GM19372 (cell line): Measurements from ENCODE around the gene PPM1M.

ENCODE experiments used
- ATAC-seq: cut with Tn5 transposase; IDR thresholded peaks from one replicate; pipeline ENCODE4 v1.9.1; 2021; ENCODE audit warnings: mild to moderate bottlenecking, low read depth, moderate library complexity; ENCODE audit not compliant: unreplicated experiment

The PPM1M gene

GRCh38 chr3:52213901-52214300 lies 31.7 kb upstream of the PPM1M start:
- no peak for ATAC-seq

GRCh38 chr3:52215351-52215750 lies 30.2 kb upstream of the PPM1M start:
- ATAC-seq = no peak

GRCh38 chr3:52216585-52217408 lies 28.8 kb upstream of the PPM1M start:
- ATAC-seq = no peak

DNA sequence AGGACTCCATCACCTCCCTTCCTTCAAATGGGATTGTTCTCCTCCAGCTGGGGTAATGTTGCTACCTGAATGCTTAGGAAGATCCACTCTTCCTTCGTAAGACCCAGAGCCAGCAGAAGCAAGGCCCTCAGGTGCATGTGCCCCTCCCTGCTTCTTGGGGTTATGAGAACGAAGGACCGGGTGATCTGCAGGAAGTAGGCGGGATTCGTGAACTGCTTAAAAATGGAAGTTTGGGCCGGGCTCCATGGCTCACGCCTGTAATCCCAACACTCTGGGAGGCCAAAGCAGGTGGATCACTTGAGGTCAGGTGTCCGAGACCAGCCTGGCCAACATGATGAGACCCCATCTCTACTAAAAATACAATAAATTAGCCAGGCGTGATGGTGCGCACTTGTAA lies 28.2 kb upstream of the PPM1M start:
- ATAC-seq = no peak

DNA sequence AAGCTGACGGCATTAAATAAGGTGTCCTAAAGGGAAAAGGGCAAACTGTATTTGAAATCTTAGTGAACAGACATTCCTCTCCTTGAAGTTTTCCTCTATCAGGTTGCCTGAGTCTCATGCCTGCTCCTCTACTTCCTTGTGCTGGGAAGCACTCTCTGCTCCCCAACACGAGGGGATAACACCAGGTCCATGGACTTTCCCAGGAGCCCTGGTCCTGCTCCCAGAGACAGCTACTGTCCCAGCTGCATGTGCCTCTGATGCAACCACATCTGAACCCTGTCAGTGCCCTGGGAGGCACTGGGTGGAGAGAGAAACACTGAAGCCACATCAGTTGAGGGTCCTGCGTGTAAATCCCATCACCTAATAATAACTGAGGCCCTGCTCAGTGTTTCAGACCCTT lies 27.5 kb upstream of the PPM1M start:
- ATAC-seq = no peak

- no peak for ATAC-seq
Measured at GRCh38 chr3:52218454-52218853, 27.1 kb upstream of the PPM1M start.

GRCh38 chr3:52218937-52219650 lies 26.5 kb upstream of the PPM1M start:
- no peak for ATAC-seq

DNA sequence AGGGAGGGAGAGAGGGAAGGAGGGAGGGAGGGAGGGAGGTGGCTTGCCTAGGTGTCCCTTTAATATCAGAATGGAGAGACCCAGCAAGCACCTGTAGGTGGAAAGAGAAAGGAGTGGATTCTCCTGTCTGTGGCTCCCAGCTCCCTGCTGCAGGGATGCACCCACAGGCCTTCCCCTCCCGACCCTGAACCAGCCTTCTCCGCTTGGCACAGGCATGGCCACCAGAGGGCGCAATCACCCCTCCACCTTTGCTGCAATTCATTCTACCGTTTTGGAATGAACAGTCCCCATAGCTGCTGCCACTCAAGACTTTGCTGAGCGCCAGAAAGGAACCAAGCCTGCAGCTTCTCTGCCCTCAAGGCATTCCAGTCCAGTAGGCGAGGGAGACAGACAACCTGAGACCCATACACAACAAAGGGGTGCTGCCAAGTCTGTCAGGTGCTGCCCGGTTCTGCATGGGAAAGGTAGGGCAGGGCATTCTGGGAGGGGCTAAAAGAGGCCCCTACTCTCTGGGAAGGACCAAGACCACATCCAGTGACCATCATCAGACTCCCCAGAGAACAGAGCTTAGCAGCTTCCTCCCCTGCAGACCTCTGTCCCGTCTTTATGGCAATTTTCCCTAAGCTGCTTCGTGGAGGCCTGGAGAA lies 25.1 kb upstream of the PPM1M start:
- ATAC-seq = no peak

DNA sequence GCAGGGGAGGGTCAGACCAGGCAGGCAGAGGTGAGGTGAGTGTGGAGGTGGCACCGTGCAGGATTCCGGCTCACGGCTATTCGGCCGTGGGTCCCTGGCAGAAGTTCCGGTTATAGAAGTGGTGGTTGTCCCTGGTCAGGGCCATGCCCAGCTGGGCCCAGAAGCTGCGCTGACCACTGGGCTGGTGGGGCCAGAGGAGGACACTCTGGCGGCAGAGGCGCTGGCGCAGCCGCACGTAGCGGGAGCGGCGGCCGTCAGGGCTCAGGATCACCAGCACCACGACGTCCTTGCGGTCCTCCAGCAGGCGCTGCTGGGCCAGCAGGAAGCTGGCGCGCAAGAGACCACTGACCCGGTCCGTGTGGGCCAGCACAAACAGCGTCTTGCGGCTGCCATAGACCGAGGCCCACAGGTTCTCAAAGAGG lies 24.4 kb upstream of the PPM1M start:
- no peak for ATAC-seq

DNA sequence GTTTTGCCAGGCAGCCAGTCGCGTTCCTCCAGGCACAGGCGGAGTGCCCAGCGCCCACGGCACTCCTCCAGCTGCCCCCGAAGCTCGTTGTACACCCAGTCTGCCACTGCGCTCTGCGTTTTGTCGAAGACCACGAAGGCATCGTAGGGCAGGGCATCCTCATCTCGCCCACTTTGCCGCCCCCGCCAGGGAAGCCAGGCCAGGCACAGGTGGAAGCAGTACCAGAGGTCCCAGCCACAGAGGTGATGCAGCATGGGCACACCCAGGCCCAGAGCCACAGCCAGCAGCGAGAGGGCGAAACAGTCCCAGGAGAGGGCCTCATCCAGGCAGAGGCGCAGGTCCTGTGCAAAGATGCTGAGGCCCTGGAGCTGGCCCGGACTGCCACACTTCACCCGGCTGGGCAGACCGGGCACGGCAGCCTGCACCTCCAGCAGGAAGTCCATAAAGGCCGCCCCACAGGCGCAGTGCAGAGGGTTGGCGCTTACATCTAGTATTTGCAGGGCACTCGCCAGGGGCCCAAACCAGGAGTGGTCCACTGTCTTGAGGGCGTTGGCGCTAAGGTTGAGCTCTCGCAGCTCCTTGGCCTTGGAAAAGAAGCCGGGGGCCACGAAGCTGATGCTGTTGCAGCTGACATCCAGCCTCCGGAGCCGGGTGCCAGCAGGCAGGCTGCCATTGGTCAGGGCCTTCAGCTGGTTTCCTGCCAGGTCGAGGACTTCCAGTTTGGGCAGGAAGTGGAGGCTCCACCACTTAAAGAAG lies 23.8 kb upstream of the PPM1M start:
- no peak for ATAC-seq

- ATAC-seq = no peak
Measured at GRCh38 chr3:52222319-52223221, 23.0 kb upstream of the PPM1M start.

- ATAC-seq = no peak
Measured at GRCh38 chr3:52223449-52224408, 21.8 kb upstream of the PPM1M start.

- ATAC-seq = peak; percentile 68
Measured at GRCh38 chr3:52225452-52226228, 19.9 kb upstream of the PPM1M start, which contains the start of gene TLR9. TLR9 (minus strand) TSS chr3:52225645; CDS start chr3:52225529, 116 bp downstream.

GRCh38 chr3:52226229-52226817 lies 19.2 kb upstream of the PPM1M start:
- ATAC-seq = no peak

GRCh38 chr3:52227117-52227516 lies 18.4 kb upstream of the PPM1M start:
- no peak for ATAC-seq

- no peak for ATAC-seq
Measured at GRCh38 chr3:52227766-52228165, 17.8 kb upstream of the PPM1M start.

- no peak for ATAC-seq
Measured at GRCh38 chr3:52228266-52228665, 17.3 kb upstream of the PPM1M start.
